BJ (cell line): Measurements from ENCODE around the gene GPAM. TPM values are rescaled to one million over a fixed set of nuclear protein-coding genes. Genes with fewer than 3 reads are reported as not detected.

ENCODE experiments used
- CTCF ChIA-PET: fragments of 350-600 bp; formaldehyde crosslinking; extraction: SDS; loops from one replicate; lab custom pipeline; 2021; ENCODE audit warnings: antibody characterized with exemption, inconsistent platforms; lab: Yijun Ruan, JAX
- POLR2A ChIA-PET: fragments of 300-600 bp; sonication (Branson Sonifier 250); formaldehyde crosslinking; extraction: SDS; loops from one replicate; lab custom pipeline; 2021; ENCODE audit warnings: antibody characterized with exemption; lab: Charles Lee
- DNase-seq: peaks from one replicate; pipeline ENCODE4 v3.0.0-alpha.2; 2011; ENCODE audit warnings: low read depth
- H3K27me3 ChIP-seq: 2 replicates; pipeline ENCODE4 v1.6.0; 2011; ENCODE audit warnings: low read length; ENCODE audit not compliant: control insufficient read depth, insufficient read depth
- H3K36me3 ChIP-seq: 2 replicates; pipeline ENCODE4 v1.5.1; 2011; ENCODE audit warnings: low read length; ENCODE audit not compliant: control insufficient read depth, insufficient read depth
- H3K4me3 ChIP-seq: 2 replicates; pipeline ENCODE4 v1.5.1; 2011; ENCODE audit warnings: low read depth, mild to moderate bottlenecking, control low read depth, low read length
- polyA plus RNA-seq: library from polyadenylated mRNA; depleted of rRNA; stranded (reverse); fragments of >200 nt; gene quantifications from 2 replicates; pipeline ENCODE4 v1.2.3, GENCODE V29; 2011
- TF ChIP-seq, protein P1 (sequence below): IDR thresholded peaks from 2 replicates; pipeline ENCODE4 v1.5.1; 2011; ENCODE audit warnings: low read depth, mild to moderate bottlenecking, control low read depth, inconsistent platforms, low read length, moderate library complexity; ENCODE audit not compliant: insufficient read depth

The GPAM gene
- polyA plus RNA-seq, 1 experiment, result 4.5 TPM

DNA sequence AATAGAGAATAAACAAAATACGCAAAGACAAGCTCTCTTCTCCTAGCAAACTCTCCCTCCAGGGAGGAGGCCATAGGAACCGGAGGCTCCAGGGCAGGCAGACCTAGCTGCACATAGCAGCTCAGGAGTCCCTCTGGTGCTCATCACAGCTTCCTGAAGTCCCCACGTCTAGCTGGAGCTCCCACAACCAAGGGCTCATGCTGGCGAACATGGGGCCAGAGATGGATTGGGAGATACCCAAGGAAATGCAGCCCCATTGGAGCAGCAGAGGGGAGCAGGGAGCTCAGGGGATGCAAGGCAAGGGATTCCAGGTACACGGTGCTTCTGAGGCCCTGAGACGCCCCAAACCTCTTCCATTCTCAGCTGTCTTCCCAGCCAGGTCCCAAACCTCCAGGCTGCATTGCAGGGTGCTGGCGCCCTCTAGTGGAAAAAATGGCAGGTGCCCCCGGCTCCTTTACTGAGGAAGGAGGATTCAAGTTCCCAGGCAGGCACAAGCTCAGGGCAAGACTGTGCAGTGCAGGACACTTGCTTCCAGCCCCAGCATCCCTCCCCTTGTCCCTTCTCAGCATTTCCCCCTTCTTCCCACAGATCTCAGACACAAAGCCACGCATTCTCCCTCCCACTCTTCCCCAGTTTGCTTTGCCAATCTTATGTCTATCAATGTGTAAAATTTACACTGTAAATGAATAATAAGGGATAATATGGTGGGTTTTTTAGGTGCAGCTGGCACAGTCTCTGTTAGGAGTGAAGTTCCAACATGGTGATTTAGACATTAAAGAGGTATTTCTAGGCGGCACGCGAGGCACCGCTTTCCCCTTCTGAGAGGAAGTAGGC, 46.2 kb downstream of the GPAM start:
- POLR2A ChIA-PET, result no interaction called here

DNA sequence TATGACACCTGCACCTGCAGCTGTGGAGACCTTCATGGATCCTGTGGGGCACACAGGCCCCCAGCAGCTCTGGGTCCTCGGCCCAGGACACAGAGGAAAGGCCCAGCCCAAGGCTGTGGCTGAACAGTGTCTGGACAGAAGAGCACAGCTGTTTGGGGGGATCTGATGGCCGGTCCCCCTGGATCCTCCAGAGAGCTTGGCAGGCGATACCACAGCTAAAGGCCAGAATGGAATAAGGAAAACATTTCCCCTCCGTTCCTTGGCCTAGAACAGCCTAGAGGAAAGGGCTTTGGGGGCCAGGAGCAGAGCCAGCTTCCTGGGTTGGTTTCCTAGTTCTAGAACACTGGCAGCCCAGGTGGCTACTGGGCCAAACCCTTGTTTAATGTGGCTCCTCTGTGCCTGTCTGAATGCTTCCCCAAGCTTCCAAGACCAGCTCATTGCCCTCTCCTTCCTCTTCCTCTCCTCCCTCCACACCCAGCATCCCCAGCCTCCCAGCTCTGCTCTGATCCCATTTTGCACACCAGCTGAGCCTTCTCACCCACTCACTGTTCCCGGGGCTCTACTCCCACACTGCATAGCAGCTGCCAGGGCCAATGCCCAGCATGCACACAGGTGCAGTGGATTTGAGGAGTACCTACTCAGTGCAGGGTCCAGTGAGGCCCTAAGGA, 46.9 kb downstream of the GPAM start:
- H3K4me3 ChIP-seq, result no peak overlapping the region
- H3K36me3 ChIP-seq, result no peaks in the 10 kb centered on the region
- H3K27me3 ChIP-seq, result peaks cover 1% of the 10 kb centered on the region
- no peak for DNase-seq
- CTCF ChIA-PET, result interaction anchor here (0.7 to 7.3 kb wide), 35 partner anchors 8 to 1405 kb away, joined by 3 to 69 read pairs (median 5); partner anchors contain the start of genes ACSL5 and ADRA2A
- POLR2A ChIA-PET, result no interaction called here
- TF ChIP-seq, protein P1, sequence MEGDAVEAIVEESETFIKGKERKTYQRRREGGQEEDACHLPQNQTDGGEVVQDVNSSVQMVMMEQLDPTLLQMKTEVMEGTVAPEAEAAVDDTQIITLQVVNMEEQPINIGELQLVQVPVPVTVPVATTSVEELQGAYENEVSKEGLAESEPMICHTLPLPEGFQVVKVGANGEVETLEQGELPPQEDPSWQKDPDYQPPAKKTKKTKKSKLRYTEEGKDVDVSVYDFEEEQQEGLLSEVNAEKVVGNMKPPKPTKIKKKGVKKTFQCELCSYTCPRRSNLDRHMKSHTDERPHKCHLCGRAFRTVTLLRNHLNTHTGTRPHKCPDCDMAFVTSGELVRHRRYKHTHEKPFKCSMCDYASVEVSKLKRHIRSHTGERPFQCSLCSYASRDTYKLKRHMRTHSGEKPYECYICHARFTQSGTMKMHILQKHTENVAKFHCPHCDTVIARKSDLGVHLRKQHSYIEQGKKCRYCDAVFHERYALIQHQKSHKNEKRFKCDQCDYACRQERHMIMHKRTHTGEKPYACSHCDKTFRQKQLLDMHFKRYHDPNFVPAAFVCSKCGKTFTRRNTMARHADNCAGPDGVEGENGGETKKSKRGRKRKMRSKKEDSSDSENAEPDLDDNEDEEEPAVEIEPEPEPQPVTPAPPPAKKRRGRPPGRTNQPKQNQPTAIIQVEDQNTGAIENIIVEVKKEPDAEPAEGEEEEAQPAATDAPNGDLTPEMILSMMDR, result no peak

More for the DNA sequence above, 46.2 kb downstream of the GPAM start:
- no peak for DNase-seq
- TF ChIP-seq, protein P1, result peak; percentile 93
- H3K4me3 ChIP-seq, result no peak overlapping the region
- peaks cover 1% of the 10 kb centered on the region for H3K27me3 ChIP-seq
- CTCF ChIA-PET, result interaction anchor here (0.6 to 7.3 kb wide), 44 partner anchors 8 to 1541 kb away, joined by 3 to 69 read pairs (median 4); partner anchors contain the start of genes ACSL5 and ADRA2A
- no peaks in the 10 kb centered on the region for H3K36me3 ChIP-seq

DNA sequence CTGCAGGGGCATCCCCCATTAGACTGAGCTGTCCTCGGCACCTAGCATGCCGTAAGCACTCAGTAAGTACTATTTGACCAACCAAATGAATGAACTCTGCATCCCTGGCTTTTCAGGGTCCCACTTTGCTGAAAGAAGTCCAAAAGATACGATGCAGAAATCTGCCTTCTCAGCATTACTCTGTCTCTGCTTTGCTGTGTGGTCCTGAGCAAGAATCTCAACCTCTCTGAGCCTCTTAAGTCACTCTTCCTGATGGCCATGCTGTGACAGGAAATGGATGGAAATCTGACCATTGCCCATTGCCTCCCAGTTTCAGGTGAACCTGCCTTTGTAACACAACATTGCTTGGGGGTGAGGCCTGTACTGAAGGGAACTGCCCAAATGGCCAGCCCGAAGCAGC, 48.0 kb downstream of the GPAM start:
- no peak for DNase-seq
- ChIA-PET CTCF (interaction anchor here (0.6 to 7.3 kb wide), 7 partner anchors 7 to 1382 kb away, joined by 3 to 69 read pairs (median 36); no protein-coding TSS in a partner anchor), POLR2A (no interaction called here)
- Histone ChIP-seq H3K27me3 (peaks cover 1% of the 10 kb centered on the region), H3K36me3 (no peaks in the 10 kb centered on the region), H3K4me3 (no peak overlapping the region)
- TF ChIP-seq, protein P1, result no peak

DNA sequence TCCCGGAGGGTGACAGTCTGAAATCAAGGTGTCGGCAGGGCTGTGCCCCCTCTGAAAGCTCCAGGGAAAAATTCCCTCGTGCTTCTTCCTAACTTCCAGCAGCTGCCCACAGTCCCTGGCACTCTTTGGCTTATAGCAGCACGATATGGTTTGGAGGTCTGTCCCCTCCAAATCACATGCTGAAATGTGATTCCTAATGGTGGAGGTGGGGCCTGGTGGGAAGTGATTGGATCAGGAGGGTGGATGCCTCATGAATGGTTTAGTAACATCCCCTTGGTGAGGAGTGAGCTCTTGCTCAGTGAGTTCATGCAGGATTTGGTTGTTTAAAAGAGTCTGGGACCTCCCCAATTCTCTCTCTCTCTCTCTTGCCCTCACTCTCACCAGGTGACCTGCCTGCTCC, 51.1 kb downstream of the GPAM start:
- ChIA-PET CTCF (interaction anchor here (1.2 kb wide), 1 partner anchor 17 kb away, joined by 3 read pairs; no protein-coding TSS in a partner anchor), POLR2A (no interaction called here)
- Histone ChIP-seq H3K4me3 (no peak overlapping the region), H3K27me3 (no peaks in the 10 kb centered on the region; the same call in 1 of the 2 replicates), H3K36me3 (no peaks in the 10 kb centered on the region)
- TF ChIP-seq, protein P1, result no peak
- no peak for DNase-seq

DNA sequence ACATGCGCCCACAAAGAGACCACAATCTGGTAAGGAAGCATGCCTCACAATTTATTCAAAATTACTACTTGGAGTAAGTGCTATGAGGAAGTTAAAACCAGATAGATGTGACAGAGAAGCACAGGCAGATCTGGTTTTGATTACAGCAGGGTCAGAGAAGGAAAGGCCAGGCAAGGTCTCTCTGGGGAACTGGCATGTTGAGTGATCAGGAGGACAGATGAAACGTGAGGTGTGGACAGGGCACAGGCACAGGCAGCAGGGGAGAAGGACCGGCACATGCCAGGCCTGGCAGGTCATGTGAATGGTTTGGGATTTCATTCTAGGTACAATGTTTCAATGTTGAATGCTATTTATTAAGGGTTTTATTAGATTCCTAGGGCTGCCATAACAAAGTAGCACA, 51.6 kb downstream of the GPAM start:
- DNase-seq, result no peak
- TF ChIP-seq, protein P1, result no peak
- H3K4me3 ChIP-seq, result no peak overlapping the region
- ChIA-PET CTCF (interaction anchor here (1.2 kb wide), 1 partner anchor 16 kb away, joined by 3 read pairs; no protein-coding TSS in a partner anchor), POLR2A (no interaction called here)
- H3K27me3 ChIP-seq, result no peaks in the 10 kb centered on the region; the same call in 1 of the 2 replicates
- H3K36me3 ChIP-seq, result no peaks in the 10 kb centered on the region
